Mesenteric fat pad (tissue), 1 donor: ENCODE data around the gene ACTA2. TPM values are rescaled to one million over a fixed set of nuclear protein-coding genes. Genes with fewer than 3 reads are reported as not detected.

Experiments
- DNase-seq: peaks from one replicate; pipeline ENCODE4 v3.0.0-alpha.2; 2020; ENCODE audit warnings: low spot score
- long read RNA-seq: library from polyadenylated mRNA; unstranded; transcript quantifications from one replicate; pipeline ENCODE4 v2.0.0, GENCODE V29; 2020
- total RNA-seq: library from RNA; stranded (reverse); fragmentation: NEBNext Ultra II Directional; extraction: Animal tissue kit (Norgen Biotek cat#: 25700); gene quantifications from one replicate; pipeline ENCODE4 v1.2.1, GENCODE V29; 2021
- donor health status: DM: yes; HTN: yes; CAD: no.

ACTA2 gene
- 204 TPM for total RNA-seq
- long read RNA-seq, transcript ACTA2-201 (9 exons, 1,349 nt) = major isoform, 625 of 739 reads
- long read RNA-seq, partial matches to known transcripts = 33 of 739 reads
- long read RNA-seq, other reads (novel, unspliced or antisense) = 81 of 739 reads

DNA sequence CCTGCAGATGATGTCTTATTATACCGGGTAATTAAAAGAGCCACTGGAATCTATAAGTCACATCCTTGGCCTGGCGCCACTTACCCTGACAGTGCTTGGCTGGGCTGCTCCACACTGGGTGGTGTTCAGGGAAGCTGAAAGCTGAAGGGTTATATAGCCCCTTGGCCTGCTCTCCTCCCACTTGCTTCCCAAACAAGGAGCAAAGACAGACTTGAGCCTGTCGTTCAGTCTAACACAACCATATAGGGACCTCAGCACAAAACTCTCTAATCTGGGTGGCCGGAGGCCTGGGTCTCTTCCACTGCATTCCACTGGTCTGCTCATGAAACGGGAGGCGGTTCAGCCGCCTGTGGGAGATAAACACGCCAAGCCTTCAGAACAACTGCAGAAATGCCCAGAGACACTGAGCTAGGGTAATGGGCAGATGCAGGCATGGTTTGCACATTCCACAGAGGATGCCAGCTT lies at the start of gene ACTA2:
Gene ACTA2, minus strand, starts transcription at position 127 of the 465 bp plus-strand sequence. CDS start 3,843 bp downstream, outside the sequence.
- DNase-seq = no peak

DNA sequence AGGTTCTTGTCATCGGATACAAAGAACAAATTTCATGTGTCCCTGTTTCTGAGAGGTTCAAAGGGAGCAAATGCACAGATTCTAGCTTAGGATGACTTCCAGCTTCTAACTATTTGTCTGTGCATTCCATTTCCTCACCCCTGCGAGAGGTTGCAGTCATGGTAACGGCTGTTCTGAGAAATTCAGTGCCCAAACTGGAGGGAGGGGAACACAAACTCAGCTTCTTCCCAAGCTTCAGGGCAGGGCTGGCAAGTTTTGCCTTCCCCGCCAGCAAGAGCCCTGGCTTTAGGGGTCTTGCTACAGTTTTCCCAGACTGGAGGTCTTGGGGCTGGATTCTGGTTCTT lies 49.1 kb upstream of the ACTA2 start:
- DNase-seq = no peak

DNA sequence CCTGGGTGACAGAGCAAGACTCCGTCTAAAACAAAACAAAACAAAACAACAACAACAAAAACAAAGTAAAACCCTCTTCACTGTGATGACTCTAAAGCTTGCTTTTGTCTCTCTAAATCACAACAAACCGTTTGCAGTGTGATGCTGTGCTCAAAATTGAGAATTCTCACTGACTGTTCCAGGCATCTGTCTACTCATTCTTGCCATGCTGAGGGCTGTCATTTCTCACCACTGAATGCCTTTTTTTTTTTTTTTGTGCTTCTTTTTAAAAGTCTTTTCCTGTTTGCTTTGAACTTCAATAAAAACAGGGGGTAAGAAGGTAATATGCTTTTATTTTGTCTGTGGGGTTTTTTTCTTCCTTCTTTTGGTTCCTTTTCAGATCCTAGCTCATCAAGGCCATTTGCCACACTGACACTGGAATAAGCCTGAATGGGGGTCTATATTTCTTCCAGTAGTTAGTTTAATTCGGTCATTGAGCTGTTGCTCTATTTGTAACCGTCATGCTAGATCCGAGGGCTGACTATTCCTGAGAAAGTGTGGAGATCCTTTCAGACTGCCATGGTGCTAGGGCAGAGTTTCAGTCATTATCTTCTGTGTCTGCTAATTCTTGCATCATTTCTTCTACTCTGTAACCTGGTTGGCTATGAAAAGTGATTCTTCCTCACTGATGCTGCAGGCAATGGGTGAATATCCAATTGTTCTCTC lies 48.6 kb upstream of the ACTA2 start:
- DNase-seq = no peak

DNA sequence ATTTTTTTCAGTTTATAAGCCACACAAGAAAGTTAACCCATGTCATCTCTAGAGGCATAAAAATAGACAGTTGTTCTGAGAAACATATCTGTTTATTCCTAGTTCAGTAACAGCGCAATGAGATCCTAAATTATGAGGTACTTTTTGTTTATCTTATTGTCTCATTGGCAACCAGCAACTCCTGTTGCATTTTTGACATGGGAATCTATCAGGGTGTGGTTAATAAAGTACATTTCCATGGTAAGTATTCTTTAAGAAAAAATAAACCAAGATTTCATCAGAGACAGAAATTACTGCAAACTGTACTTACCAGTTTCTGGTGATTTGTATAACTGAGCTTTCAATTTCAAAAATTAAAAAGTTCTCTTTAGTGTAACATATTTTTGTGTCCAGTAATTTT lies 47.1 kb upstream of the ACTA2 start:
- DNase-seq = no peak

DNA sequence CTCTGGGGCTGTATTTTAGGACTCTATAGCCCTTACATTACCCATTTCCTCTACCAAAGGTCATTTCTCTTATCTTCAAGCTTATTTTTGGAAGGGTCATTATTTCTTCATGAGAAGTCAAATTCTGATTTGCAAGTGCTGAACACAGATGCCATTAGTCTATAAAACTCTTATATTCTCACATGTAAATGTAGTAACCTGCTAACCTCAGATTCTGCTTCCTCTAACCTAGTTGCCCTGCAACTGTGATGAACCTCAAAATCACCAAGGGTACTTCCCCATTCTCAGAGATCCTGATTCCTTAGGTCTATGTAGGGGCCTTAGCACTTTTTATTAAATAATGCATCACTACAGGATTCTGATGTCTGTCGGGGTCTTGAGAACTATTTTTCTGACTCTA lies 44.4 kb upstream of the ACTA2 start:
- DNase-seq = no peak

DNA sequence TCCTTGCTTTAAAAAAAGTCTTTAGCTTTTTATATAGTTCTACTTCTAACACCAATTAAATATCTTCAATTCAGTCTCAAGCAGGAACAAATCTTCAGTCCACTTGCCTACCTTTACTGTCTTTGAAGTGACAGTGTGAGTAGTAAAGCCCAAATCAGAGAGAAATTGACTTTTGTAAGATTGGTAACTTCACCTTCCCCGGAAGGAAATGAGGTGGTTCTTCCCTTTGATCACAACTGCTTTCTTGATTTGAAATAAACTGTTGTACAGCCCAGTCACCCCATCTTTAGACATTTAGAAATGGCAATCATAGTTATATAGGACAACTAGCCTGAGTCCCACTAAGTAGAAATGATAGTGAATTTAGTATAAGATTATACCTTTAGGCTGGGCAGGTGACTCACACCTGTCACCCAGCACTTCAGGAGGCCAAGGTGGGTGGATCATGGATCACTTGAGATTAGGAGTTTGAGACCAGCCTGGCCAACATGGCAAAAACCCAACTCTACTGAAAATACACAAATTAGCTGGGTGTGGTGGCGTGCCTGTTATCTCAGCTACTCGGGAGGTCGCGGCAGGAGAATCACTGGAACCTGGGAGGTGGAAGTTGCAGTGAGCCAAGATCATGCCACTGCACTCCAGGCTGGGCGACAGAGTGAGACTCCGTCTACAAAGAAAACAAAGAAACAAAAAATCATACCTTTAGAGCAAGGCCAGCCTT lies 42.7 kb upstream of the ACTA2 start:
- DNase-seq = no peak

DNA sequence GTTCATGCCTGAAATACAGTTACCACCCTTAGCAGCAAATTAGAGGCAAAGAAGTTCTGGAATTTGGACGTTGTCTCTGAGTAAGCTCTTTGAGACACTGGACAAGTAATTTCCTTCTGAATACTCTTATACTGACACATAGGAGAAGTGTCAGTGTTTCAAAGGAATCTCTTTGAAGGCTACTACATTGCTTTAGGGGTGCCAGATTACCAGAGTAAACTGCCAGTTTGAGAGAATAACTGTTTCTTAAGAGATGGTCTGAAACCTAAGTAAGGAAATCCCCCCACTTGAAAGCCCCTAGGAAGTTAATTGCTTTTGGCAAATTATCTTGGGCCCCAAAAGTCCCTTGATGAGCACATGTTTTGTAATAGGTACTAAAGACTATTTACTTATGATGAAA lies 41.4 kb upstream of the ACTA2 start:
- no peak for DNase-seq

DNA sequence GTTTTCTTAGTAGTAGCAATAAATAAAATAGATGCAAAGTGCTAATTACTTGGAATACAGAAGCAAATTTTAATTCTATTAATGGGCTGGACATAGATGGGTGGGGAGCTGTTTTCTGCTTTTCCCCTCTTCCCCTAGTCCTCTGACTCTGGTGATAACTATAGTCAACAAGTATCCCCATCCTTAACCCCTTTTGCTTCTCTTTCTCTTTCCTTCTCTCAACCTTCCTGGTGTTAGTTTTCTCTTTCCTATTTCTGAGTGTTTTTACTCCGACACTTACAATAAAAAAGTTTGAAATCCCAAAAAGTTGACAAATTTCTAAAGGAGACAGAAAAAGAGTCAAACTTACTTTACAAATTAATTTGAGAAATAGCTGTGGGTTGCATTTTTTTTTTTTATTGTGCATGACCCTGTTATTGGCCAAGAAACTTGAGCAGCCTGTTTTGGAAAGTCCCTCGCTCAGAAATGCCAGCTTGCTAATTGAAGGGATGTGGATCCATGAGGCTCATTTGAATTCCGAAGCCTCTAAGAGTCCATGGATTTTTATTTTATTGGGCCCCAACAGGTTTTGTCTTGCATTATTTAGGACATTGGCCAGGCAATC lies 40.5 kb upstream of the ACTA2 start:
- DNase-seq = no peak

DNA sequence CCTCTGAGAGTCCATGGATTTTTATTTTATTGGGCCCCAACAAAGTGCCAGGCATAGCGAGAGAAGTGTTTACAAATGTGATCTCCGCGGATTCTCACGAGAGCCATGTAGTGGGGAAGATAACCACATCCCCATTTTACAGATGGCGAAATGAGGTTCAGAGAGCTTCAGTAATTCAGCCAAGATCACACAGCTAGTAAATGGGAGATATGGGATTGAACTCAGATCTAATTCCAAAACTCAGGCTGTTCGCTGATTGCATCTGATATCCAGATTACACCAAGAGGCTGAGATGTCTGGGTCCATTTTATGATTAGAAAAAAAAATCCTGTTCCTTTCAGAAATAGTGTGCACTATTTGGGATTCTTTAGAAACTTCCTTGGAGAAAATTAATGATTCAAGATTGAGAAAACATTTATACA lies 39.3 kb upstream of the ACTA2 start:
- no peak for DNase-seq

DNA sequence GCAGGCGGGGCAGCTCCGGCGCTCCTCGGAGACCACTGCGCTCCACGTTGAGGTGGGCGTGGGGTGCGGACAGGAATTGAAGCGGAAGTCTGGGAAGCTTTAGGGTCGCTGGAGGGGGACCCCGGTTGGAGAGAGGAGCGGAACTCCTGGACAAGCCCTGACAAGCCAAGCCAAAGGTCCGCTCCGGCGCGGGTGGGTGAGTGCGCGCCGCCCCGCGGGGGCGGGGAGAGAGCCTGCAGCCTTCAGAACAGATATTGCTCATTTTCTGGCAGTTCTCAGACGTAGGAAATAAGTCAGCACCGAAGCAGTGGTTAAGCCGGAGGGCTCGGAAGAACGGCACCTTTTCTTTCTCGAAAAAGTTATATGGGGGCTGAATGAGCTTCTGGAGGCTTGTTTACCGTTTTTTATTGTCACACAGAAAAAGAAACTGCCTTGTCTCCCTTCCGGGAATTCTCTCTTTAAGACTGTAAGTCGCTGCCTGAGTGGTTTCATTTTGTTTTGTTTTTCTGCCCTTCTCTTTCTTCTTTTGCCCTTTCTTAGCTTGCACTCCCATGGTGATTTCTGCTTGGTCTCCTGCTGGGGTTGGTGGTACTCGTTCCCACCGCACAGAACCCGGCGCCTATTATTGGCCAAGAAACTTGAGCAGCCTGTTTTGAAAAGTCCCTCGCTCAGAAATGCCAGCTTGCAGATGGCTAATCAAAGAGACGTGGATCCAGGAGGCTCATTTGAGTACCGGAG lies 38.8 kb upstream of the ACTA2 start:
- peak; percentile 93 for DNase-seq

DNA sequence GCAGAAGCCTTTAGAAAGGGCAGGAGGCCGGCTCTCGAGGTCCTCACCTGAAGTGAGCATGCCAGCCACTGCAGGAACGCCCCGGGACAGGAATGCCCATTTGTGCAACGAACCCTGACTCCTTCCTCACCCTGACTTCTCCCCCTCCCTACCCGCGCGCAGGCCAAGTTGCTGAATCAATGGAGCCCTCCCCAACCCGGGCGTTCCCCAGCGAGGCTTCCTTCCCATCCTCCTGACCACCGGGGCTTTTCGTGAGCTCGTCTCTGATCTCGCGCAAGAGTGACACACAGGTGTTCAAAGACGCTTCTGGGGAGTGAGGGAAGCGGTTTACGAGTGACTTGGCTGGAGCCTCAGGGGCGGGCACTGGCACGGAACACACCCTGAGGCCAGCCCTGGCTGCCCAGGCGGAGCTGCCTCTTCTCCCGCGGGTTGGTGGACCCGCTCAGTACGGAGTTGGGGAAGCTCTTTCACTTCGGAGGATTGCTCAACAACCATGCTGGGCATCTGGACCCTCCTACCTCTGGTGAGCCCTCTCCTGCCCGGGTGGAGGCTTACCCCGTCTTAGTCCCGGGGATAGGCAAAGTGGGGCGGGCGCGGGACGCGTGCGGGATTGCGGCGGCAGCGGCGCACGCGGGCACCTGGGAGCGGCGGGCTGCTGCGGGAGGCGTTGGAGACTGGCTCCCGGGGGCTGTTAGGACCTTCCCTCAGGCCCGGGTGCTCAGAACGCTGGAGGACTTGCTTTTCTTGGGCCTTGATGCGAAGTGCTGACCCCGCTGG lies 38.0 kb upstream of the ACTA2 start, which contains the start of gene FAS:
Gene FAS, plus strand, starts transcription at position 415 of the 777 bp plus-strand sequence. Its CDS starts 79 bp downstream, at position 494.
- peak; percentile 92 for DNase-seq

DNA sequence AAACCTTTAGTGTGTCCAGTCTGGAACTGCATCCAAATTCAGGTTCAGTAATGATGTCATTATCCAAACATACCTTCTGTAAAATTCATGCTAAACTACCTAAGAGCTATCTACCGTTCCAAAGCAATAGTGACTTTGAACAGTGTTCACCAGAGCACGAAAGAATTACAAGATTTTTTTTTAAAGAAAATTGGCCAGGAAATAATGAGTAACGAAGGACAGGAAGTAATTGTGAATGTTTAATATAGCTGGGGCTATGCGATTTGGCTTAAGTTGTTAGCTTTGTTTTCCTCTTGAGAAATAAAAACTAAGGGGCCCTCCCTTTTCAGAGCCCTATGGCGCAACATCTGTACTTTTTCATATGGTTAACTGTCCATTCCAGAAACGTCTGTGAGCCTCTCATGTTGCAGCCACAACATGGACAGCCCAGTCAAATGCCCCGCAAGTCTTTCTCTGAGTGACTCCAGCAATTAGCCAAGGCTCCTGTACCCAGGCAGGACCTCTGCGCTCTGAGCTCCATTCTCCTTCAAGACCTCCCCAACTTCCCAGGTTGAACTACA lies 37.3 kb upstream of the ACTA2 start:
- no peak for DNase-seq

DNA sequence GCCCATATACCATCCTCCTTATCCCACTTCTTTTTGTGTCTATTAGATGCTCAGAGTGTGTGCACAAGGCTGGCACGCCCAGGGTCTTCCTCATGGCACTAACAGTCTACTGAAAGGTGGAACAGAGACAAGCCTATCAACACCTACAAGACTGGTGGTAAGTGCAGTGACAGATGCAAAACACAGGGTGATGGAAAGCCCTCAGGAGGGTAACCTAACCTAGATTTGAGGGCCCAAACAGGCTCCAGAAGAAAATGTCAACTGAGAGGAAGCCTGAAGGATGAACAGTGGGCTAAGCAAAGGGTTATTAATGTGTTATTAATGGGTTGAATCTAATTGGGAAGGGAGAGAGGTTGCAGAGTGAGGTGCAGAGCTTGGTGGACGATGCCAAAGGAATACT lies 36.9 kb upstream of the ACTA2 start:
- no peak for DNase-seq

DNA sequence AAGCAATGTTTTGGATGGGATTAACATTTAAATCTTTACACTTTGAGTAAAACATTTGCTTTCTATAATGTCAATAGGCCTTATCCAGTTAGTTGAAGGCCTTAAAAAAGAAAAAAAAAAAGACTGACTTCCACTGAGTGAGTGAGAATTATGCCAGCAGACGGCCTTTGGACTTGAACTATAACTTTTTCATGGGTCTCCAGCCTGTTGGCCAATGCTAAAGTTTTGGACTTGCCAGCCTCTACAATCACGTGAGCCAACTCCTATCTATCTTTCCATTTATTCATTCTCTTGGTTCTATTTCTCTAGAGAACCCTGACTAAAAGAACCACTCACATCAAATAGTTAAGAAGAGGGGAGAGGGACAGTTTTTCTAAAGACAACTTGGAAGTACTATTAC lies 35.3 kb upstream of the ACTA2 start:
- no peak for DNase-seq

DNA sequence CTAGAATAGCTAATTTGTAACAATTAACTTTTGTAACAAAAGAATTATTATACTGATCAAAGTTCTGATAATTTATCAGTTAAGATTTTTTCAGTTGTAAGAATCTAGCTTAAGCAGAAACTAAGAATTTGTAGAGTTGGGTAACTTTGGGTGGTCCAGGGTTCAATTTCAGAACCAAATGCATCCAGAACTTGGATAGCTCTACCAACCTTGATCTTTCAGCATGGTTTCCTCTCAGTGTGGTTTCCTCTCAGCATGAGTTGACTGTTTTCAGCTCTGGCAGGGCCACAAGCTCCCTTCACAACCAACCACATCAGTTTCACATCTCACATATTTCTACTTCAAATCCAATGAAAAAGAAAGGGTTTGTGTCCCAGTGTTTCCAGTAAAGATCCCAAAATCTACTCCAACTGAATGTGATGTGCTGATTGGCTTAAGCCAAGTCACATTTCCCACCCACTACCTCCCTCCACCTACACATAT lies 34.7 kb upstream of the ACTA2 start:
- DNase-seq = no peak

DNA sequence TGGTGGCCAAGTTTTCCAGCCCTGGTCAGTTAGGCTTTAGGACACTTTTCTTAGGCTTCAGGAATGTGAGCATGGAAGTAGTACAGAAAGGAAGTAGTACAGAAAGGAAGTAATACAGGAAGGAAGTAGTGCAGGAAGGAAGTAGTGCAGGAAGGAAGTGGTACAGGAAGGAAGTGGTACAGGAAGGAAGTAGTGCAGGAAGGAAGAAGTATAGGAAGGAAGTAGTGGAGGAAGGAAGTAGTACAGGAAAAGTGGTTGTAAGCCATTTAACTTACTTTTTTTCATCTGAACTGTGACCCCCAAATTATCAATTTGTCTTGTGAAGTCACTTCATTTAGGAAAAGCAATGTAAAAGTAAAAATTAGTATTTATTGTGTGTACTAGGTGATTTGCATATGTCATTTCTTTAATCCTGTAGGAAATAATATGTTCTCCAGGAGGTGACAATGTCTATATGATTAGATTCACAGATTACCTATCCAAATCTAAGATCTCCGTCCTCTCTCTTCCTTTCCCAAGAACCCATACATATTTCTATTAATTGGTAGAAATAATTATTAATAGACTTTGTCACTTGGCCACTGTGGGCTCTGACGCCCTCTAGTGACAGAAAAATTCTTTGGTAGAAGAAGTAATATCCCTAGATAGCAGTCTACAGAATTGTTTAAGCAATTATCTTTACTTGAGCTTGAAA lies 34.1 kb upstream of the ACTA2 start:
- DNase-seq = no peak

DNA sequence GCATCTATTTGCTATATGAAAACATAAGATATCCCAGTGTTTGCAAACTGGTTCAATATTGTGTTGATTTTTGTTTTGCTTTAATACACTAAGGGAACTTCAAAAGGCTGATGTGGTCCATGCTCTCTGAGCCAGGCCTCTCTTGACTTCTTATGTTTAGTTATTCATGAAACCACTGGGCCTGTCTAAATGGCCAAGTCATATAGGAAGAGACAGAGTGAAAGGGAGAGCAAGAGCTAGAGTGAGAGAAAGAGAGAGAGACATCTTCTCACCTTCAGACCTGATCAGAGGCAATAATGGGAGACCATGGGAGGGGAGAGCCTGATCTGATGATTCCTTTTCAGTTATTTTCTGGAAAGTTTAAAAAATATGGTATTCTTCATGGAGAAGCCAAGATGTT lies 32.0 kb upstream of the ACTA2 start:
- DNase-seq = no peak

DNA sequence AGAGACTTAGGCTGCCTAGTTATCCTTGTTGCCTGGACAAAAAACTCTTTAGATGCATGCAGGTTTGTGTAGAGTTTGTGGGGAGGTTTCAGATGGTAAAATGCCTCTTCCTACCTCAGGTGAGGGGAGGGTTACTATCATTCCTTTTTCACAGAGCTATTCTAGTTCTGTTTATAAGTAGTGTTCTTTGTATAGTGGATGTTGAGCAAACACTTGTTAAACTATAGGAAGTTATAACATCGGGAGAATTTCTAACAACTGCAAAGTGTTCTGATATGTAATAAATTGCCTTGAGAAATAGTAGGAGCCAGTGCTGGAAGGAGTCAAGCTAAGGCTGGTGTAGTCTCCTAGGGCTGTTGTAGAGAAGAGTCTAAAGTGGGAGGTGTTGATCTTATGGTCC lies 31.4 kb upstream of the ACTA2 start:
- no peak for DNase-seq

DNA sequence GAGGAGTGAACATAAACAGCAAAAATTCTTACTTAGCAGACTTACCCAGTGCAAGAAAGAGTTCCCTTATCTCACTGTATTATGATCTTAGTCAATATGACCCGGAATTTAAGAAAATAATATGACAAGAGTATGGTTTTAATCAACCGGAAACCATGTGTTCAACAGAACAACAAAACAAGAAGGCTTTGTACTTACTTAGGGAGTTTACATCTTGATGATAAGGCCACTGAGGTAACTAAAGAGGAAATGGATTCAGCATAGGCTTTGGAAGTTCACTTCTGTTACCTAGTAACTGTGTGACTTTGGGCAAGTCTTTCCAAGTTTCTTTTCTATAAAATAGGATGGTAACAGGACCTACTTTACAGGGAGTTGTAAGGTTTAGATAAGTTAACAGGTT lies 30.6 kb upstream of the ACTA2 start:
- no peak for DNase-seq

DNA sequence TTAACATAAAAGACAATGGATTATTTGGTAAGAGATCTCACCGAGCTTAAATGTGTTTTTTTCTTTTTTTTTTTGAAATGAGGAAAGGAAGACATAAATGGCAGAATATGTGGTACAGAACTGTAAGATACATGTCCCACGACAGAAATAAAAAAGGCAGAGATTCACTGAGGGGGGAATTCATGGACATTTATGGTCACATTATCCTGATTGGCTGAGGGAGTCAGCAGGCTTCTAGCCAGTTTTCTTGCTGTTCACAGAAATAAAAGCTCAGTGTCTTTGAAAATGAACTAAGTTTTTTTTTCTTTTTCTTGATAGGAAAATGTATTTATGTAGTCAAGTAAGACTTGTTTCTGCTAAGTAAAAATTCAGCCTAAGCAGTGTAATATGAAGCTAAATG lies 29.8 kb upstream of the ACTA2 start:
- DNase-seq = no peak
